OCI-LY1 (cell line): Measurements from ENCODE around the gene CRIM1.

Experiments used
- H2AFZ ChIP-seq: fragments of 200-600 bp; sonication (generic), shearing (Covaris generic); 2 replicates; pipeline ENCODE4 v1.6.0; 2014; ENCODE audit warnings: antibody characterized with exemption, mild to moderate bottlenecking, low read length
- H3F3A ChIP-seq: fragments of 200-600 bp; sonication (generic), shearing (Covaris generic); 2 replicates; pipeline ENCODE4 v1.6.0; 2014; ENCODE audit warnings: mild to moderate bottlenecking, antibody characterized with exemption, low read length, moderate library complexity; ENCODE audit not compliant: insufficient read depth
- H3K27ac ChIP-seq: fragments of 200-600 bp; sonication (generic); 2 replicates; pipeline ENCODE4 v1.5.1; 2014; ENCODE audit warnings: low read length, mixed run types, mild to moderate bottlenecking, low read depth; ENCODE audit not compliant: poor library complexity, severe bottlenecking
- H3K27me3 ChIP-seq: fragments of 200-600 bp; sonication (generic); 2 replicates; pipeline ENCODE4 v1.6.0; 2014; ENCODE audit warnings: antibody characterized with exemption, mild to moderate bottlenecking, low read length, moderate library complexity; ENCODE audit not compliant: insufficient read depth
- H3K36me3 ChIP-seq: fragments of 200-600 bp; sonication (generic); 2 replicates; pipeline ENCODE4 v1.6.1; 2014; ENCODE audit warnings: mild to moderate bottlenecking, antibody characterized with exemption, low read length, moderate library complexity, mixed read lengths; ENCODE audit not compliant: insufficient read depth
- H3K4me1 ChIP-seq: fragments of 200-600 bp; sonication (generic); 2 replicates; pipeline ENCODE4 v1.5.1; 2014; ENCODE audit warnings: mild to moderate bottlenecking, low read length, moderate library complexity; ENCODE audit not compliant: insufficient read depth, severe bottlenecking
- H3K4me2 ChIP-seq: fragments of 200-600 bp; sonication (generic), shearing (Covaris generic); 2 replicates; pipeline ENCODE4 v1.6.1; 2014; ENCODE audit warnings: low read length
- H3K4me3 ChIP-seq: fragments of 200-600 bp; sonication (generic); 2 replicates; pipeline ENCODE4 v1.5.1; 2014; ENCODE audit warnings: low read length, low read depth, mild to moderate bottlenecking, mixed read lengths; ENCODE audit not compliant: poor library complexity, severe bottlenecking
- H3K79me2 ChIP-seq: fragments of 200-600 bp; shearing (Covaris generic); 2 replicates; pipeline ENCODE4 v1.6.1; 2016; ENCODE audit warnings: mixed run types, low read length, mixed read lengths; ENCODE audit not compliant: insufficient read depth
- H3K9ac ChIP-seq: fragments of 200-600 bp; sonication (generic), shearing (Covaris generic); 2 replicates; pipeline ENCODE4 v1.6.1; 2014; ENCODE audit warnings: mild to moderate bottlenecking, low read length, mixed read lengths
- H3K9me2 ChIP-seq: fragments of 200-600 bp; sonication (generic), shearing (Covaris generic); 2 replicates; pipeline ENCODE4 v1.6.1; 2014; ENCODE audit warnings: low read depth, mild to moderate bottlenecking, low read length, mixed read lengths
- H3K9me3 ChIP-seq: fragments of 200-600 bp; shearing (Covaris generic); 2 replicates; pipeline ENCODE4 v1.6.1; 2014; ENCODE audit warnings: low read length, mixed read lengths
- H4K20me1 ChIP-seq: fragments of 200-600 bp; sonication (generic), shearing (Covaris generic); 2 replicates; pipeline ENCODE4 v1.6.0; 2016; ENCODE audit warnings: mild to moderate bottlenecking, low read length; ENCODE audit not compliant: insufficient read depth
- EZH2 ChIP-seq: fragments of 200-600 bp; sonication (generic), shearing (Covaris generic); IDR thresholded peaks from 2 replicates; pipeline ENCODE4 v1.8.0; 2017; ENCODE audit warnings: borderline replicate concordance, mixed run types, mild to moderate bottlenecking, antibody characterized with exemption, low read length, moderate library complexity, mixed read lengths
- TF ChIP-seq, protein P1 (sequence below): fragments of 200-600 bp; sonication (generic), shearing (Covaris generic); IDR thresholded peaks from 2 replicates; pipeline ENCODE4 v1.5.1; 2017; ENCODE audit warnings: mild to moderate bottlenecking, antibody characterized with exemption, low read length, moderate library complexity, mixed read lengths

CRIM1 gene

DNA sequence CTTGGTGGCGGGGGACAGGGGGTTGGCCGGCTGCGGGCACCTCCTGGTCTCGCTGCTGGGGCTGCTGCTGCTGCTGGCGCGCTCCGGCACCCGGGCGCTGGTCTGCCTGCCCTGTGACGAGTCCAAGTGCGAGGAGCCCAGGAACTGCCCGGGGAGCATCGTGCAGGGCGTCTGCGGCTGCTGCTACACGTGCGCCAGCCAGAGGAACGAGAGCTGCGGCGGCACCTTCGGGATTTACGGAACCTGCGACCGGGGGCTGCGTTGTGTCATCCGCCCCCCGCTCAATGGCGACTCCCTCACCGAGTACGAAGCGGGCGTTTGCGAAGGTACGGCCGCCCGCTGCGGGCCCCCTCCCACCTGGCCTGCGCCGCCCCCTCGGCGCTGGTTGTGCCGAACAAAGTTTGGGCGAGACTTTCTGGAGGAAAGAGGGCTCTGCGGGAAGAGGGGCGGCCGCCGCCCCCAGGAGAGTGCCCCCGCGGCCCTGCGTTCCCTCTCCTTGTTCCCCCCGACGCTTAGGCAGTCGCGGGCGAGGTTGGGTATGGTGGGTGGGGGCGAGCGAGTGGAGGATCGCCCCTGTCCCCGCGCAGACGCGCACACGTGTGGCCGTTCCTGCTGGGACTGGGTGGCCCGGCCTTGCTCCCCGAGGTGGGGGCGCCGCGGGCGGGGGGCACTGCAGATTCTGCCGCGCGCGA, 866 bp downstream of the CRIM1 start:
- H3K4me2 ChIP-seq = no peak overlapping the region
- H3K27ac ChIP-seq = no peak overlapping the region
- no peaks in the 10 kb centered on the region for H3F3A ChIP-seq
- no peaks in the 10 kb centered on the region for H3K36me3 ChIP-seq
- H3K79me2 ChIP-seq = no peaks in the 10 kb centered on the region
- no peaks in the 10 kb centered on the region for H3K27me3 ChIP-seq
- no peak overlapping the region for H2AFZ ChIP-seq
- H3K9me2 ChIP-seq = no peaks in the 10 kb centered on the region
- no peaks in the 10 kb centered on the region for H4K20me1 ChIP-seq
- no peaks in the 10 kb centered on the region for H3K9me3 ChIP-seq
- H3K9ac ChIP-seq = no peak overlapping the region
- H3K4me1 ChIP-seq = no peaks in the 10 kb centered on the region
- TF ChIP-seq, protein P1, sequence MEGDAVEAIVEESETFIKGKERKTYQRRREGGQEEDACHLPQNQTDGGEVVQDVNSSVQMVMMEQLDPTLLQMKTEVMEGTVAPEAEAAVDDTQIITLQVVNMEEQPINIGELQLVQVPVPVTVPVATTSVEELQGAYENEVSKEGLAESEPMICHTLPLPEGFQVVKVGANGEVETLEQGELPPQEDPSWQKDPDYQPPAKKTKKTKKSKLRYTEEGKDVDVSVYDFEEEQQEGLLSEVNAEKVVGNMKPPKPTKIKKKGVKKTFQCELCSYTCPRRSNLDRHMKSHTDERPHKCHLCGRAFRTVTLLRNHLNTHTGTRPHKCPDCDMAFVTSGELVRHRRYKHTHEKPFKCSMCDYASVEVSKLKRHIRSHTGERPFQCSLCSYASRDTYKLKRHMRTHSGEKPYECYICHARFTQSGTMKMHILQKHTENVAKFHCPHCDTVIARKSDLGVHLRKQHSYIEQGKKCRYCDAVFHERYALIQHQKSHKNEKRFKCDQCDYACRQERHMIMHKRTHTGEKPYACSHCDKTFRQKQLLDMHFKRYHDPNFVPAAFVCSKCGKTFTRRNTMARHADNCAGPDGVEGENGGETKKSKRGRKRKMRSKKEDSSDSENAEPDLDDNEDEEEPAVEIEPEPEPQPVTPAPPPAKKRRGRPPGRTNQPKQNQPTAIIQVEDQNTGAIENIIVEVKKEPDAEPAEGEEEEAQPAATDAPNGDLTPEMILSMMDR = no peak
- no peak for TF ChIP-seq EZH2
- H3K4me3 ChIP-seq = no peak overlapping the region

DNA sequence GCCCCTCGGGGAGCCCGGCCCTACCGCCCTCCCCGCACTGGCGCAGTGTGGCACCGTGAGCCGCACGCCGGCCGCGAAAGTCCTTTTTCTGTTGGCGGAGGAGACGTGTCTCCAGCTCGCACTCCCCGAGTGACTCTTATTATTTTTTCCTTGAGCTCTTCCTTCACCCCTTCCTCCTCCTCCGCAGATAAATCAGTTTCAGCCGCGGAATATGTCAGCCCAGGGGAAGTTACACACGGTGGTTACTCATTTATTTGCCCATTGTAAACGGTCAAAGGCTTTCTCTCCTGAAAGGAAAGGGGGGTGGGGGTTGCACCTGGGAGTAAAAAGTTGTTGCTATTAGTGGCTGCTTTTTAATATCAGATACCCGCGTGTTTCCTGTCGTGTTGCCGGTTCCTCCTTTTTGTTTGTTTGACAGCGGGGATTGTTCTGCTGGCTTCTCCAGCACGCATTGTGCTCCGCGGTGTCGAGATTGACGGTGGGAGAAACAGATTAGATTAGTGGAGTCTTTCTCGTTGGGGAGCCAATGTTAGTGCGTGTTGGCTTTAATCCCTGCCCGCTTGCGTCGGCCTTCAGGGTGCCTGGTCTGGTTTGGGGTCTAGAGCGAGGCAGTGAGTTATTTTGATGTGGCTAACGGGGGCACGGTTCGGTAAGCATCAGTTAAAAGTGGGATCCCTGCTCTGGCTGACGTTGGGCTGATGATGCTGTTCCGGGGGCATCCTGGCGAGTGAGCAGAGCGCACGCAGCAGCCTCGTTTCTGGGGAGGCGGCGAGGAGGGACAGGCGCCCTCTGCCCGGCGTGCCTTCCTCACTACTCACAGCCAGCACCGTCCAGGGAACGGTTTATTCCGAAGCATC, 1.6 kb downstream of the CRIM1 start:
- Histone ChIP-seq H3K27ac (no peak overlapping the region), H3F3A (no peaks in the 10 kb centered on the region), H3K4me1 (no peaks in the 10 kb centered on the region), H3K9ac (no peak overlapping the region), H3K79me2 (no peaks in the 10 kb centered on the region), H3K4me3 (no peak overlapping the region), H3K9me2 (no peaks in the 10 kb centered on the region), H2AFZ (no peak overlapping the region), H4K20me1 (no peaks in the 10 kb centered on the region), H3K4me2 (no peak overlapping the region), H3K9me3 (no peaks in the 10 kb centered on the region), H3K27me3 (no peaks in the 10 kb centered on the region), H3K36me3 (no peaks in the 10 kb centered on the region)
- TF ChIP-seq, protein P1 = no peak
- TF ChIP-seq EZH2 = no peak

DNA sequence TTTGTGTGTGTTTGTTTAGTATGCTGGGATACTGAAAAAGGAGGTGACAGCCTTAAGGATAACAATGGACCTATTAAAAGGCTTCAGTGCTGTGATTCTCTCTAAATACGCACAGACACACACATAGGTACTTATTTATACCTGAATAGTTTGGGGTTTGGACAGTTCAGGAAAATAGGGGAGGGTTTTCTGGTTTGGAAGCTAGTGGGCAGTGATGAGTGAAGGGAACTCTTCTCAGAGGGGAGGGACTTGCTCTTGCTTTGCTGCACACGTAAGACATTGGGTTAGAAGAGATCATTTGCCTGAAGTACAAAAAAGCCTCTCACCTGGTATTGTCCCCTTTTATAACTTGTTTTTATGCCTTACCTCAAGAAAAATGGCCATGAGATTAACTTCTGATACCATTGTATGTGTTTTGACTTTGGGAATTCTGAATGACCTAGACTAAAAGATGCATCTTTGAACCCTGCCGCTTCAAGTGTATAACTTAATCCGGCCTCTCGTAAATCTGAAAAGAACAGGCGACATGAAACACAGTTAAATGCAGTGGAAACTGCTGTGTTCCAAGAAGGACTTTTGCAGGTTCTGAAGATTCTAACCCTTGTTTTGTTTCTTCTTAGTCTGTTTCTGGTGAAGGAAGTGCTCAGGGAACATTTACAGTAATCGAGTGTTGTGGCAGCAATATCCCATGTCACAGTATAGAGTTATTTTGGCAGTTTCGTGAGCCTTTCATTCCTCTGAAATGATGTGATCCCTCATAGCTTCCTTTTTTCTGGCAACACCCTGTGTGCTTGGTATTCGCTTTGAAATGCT, 2.5 kb downstream of the CRIM1 start:
- H3K79me2 ChIP-seq = no peaks in the 10 kb centered on the region
- no peaks in the 10 kb centered on the region for H3F3A ChIP-seq
- H2AFZ ChIP-seq = no peak overlapping the region
- H3K4me1 ChIP-seq = no peaks in the 10 kb centered on the region
- no peaks in the 10 kb centered on the region for H3K9me2 ChIP-seq
- H3K9me3 ChIP-seq = no peaks in the 10 kb centered on the region
- no peak overlapping the region for H3K4me2 ChIP-seq
- H3K4me3 ChIP-seq = no peak overlapping the region
- no peak for TF ChIP-seq EZH2
- TF ChIP-seq, protein P1 = no peak
- H3K27me3 ChIP-seq = no peaks in the 10 kb centered on the region
- H4K20me1 ChIP-seq = no peaks in the 10 kb centered on the region
- H3K27ac ChIP-seq = no peak overlapping the region
- no peak overlapping the region for H3K9ac ChIP-seq
- H3K36me3 ChIP-seq = no peaks in the 10 kb centered on the region
